Gastrocnemius medialis (tissue), 4 donors: Measurements from ENCODE around the gene MMP2.

Experiments
- CTCF ChIP-seq, 5 experiments: fragments of 450-650 bp in 3 of 5; fragments of 200-600 bp in 2 of 5; sonication (generic) in 2 of 5; IDR thresholded peaks in 4 of 5; conservative IDR thresholded peaks in 1 of 5; 1 replicate in 4 of 5; 2 replicates in 1 of 5; pipeline ENCODE4 v1.5.1; 2016 to 2019; ENCODE audit warnings: antibody characterized with exemption in 5 of 5, mild to moderate bottlenecking in 3 of 5, moderate library complexity in 3 of 5
- POLR2A ChIP-seq, 2 donors: fragments of 450-650 bp; IDR thresholded peaks; one replicate each; pipeline ENCODE4 v1.6.1; 2017; ENCODE audit warnings: antibody characterized with exemption in 2 of 2, mild to moderate bottlenecking in 2 of 2, moderate library complexity in 2 of 2

GRCh38 chr16:55499951-55500529 is 21.0 kb downstream of the MMP2 start:
- TF ChIP-seq POLR2A (IDR thresholded peaks at IDR 0.05): no peak
- no peak for TF ChIP-seq CTCF (IDR thresholded peaks at IDR 0.05 in 4 of 5, conservative IDR thresholded peaks at IDR 0.05 in 1 of 5)
